ENCODE measurements around the gene RMND5A.

GRCh38 chr2:86794861-86795260 is 74.8 kb downstream of the RMND5A start:
- no peak for TF ChIP-seq CTCF (IDR thresholded peaks at IDR 0.05)
- TF ChIP-seq POLR2A (IDR thresholded peaks at IDR 0.05), result no peak

Measured in body of pancreas (tissue), 4 donors.